Measurements from ENCODE around the gene UNC93A. TPM values are rescaled to one million over a fixed set of nuclear protein-coding genes. Genes with fewer than 3 reads are reported as not detected.
"Not testable (repeated sequence)": the region's sequence is repeated elsewhere in the genome, so short reads cannot be mapped to it uniquely, and the experiment has no call there.

The UNC93A gene
- polyA plus RNA-seq (2013, experiment 1 of 2): not detected
- not detected for polyA plus RNA-seq (2013, experiment 2 of 2)

DNA sequence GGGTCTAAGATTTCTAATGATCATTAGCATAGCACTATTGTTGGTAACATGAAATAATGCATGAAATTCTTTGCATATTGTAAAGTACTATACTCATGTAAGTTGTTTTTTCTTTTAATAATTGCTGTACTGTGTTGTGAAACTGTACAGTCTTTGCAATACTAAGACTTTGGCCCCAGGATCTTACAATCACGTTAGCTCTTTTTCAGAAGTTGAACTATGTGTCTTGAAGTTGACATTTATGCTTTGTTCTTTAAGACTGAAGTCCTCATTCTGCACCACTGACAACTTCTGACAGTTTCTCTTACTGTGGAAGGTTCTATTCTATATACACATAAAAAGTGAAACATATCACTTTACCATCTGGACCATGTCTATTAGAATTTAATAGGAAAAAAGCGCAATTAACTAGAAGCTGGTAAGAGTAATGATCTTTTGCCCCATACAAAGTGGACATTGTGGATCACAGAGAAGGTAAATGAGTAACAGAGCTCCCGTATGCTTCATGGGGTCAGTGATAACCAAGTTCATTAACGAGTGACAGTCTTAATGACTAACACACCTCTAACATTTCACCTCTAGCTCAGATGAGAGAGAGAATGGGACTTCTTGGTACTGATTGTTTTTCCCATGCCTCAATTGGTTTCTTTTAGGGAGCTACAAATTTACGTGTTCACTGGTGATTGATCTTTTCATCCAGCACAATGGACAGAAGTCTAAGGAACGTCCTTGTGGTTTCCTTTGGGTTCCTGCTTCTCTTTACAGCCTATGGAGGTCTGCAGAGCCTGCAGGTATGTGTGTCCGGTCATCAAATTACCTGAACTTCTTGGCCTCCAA lies at the start of gene UNC93A:
TSS of gene UNC93A (plus strand) at position 530 of the 837 bp plus-strand sequence. CDS start at position 705, 175 bp downstream.
- H3K4me1 ChIP-seq (ENCODE audit: control insufficient read depth, insufficient read depth, low read length, poor library complexity, severe bottlenecking): peaks cover 4% of the 10 kb centered on the region
- 97 to 98% methylated on average over 4 to 5 of the region's 7 CpGs for WGBS, 2 experiments (ENCODE audit: insufficient coverage in 2 of 2)
- H3K27ac ChIP-seq (ENCODE audit: low read depth, low read length, severe bottlenecking): no peak within 1 kb of the TSS
- no peak within 1 kb of the TSS for H3K4me3 ChIP-seq (ENCODE audit: extremely low read depth, insufficient read depth, low read length, poor library complexity, severe bottlenecking)
- no peaks in the 10 kb centered on the region for H3K9me3 ChIP-seq (ENCODE audit: control insufficient read depth, low read length)
- no peaks in the 10 kb centered on the region for H3K36me3 ChIP-seq (ENCODE audit: control insufficient read depth, insufficient read depth, low read length)

DNA sequence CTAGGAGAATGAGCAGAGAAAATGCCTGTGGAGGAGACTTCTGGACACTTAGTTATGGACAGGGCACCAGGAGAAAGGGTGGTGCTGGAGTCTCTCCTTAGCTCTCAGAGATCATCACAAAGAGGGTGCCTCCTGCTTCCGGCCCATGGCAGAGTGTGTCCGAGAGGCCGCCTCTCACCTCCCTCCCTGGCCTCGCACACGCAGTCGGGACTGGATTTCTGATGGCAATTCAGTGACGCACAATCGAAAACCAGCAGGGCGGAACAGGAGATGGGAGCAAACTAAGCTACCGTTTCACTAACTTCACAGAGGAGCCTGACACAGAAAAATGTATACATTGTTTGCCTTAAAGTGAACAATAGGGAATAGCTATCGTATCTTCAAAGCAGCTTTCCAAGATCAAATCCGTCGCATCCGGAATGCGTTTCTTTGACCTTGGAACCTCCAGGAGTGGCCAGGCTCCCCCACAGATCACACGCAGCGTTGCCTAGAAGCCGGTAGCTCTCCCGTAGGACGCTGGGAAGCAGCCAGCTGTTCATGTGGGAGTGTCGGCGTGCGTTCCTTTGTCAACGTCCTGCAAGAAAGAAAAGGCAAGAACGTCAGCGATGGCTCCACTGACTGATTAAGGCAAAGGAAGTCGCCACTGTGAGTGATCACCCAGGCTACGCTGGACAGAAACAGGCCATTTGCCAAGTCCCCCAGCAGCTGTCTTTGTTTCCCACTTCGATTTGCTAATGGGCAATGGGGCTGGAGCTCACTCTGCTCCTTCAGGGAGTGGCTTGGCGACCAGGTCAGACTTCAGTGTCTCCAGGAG lies 49.6 kb upstream of the UNC93A start:
- H3K4me3 ChIP-seq (ENCODE audit: extremely low read depth, insufficient read depth, low read length, poor library complexity, severe bottlenecking); H3K4me1 ChIP-seq (ENCODE audit: control insufficient read depth, insufficient read depth, low read length, poor library complexity, severe bottlenecking); H3K36me3 ChIP-seq (ENCODE audit: control insufficient read depth, insufficient read depth, low read length); H3K27ac ChIP-seq (ENCODE audit: low read depth, low read length, severe bottlenecking); H3K9me3 ChIP-seq (ENCODE audit: control insufficient read depth, low read length): not testable (repeated sequence)
- 88 to 100% methylated on average over 1 to 18 of the region's 30 CpGs for WGBS, 2 experiments (ENCODE audit: insufficient coverage in 2 of 2)

DNA sequence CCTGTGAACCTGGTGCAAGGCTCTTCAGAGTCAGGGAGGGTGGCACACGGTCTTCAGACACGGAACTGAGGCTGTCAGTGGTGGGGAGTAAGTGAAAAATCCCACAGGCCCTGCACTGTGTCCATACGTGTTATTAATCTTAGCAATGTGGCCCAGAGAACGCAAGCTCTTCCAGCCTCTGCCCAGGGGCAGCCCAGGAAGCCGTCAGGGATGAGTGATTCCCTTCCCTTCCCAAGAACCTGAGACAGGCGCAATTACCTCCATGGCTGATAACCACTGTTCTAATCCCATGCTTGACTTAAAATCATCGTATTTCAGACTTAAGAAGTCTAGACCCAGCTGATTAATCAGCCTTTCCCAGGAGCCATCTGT lies 49.0 kb upstream of the UNC93A start:
- not testable (repeated sequence) for H3K27ac ChIP-seq (ENCODE audit: low read depth, low read length, severe bottlenecking); H3K4me3 ChIP-seq (ENCODE audit: extremely low read depth, insufficient read depth, low read length, poor library complexity, severe bottlenecking); H3K9me3 ChIP-seq (ENCODE audit: control insufficient read depth, low read length); H3K4me1 ChIP-seq (ENCODE audit: control insufficient read depth, insufficient read depth, low read length, poor library complexity, severe bottlenecking); H3K36me3 ChIP-seq (ENCODE audit: control insufficient read depth, insufficient read depth, low read length)
- 86% methylated on average over 1 of the region's 7 CpGs; no CpG with 5 or more reads in 1 of the 2 experiments for WGBS, 2 experiments (ENCODE audit: insufficient coverage in 2 of 2)

DNA sequence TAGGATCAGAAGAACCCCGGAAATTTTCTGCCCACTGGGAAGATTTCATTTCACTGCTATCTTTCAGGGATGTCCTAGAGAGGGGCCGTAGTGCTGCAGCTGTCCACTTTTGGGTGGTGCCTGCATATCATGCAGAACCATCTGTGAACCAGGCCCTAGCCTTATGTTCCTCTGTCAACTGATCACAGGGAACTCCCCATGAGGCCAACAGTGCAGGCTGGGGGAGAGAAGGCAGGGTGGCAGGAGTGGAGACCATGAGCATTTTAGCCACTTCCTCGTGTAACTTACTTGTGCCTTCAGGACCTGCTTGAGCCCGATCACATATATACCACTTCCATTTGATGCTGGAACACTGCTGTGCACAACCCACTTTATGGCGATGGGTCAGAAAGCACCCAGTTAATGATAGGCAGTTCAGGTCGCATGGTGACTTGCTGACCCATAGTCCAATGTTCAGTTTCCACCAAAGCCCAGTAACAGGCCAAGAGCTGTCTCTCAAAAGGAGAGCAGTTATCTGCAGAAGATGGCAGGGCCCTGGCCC lies 48.5 kb upstream of the UNC93A start:
- H3K36me3 ChIP-seq (ENCODE audit: control insufficient read depth, insufficient read depth, low read length); H3K9me3 ChIP-seq (ENCODE audit: control insufficient read depth, low read length); H3K4me3 ChIP-seq (ENCODE audit: extremely low read depth, insufficient read depth, low read length, poor library complexity, severe bottlenecking); H3K27ac ChIP-seq (ENCODE audit: low read depth, low read length, severe bottlenecking); H3K4me1 ChIP-seq (ENCODE audit: control insufficient read depth, insufficient read depth, low read length, poor library complexity, severe bottlenecking): not testable (repeated sequence)
- 93 to 99% methylated on average over 5 to 6 of the region's 6 CpGs for WGBS, 2 experiments (ENCODE audit: insufficient coverage in 2 of 2)

DNA sequence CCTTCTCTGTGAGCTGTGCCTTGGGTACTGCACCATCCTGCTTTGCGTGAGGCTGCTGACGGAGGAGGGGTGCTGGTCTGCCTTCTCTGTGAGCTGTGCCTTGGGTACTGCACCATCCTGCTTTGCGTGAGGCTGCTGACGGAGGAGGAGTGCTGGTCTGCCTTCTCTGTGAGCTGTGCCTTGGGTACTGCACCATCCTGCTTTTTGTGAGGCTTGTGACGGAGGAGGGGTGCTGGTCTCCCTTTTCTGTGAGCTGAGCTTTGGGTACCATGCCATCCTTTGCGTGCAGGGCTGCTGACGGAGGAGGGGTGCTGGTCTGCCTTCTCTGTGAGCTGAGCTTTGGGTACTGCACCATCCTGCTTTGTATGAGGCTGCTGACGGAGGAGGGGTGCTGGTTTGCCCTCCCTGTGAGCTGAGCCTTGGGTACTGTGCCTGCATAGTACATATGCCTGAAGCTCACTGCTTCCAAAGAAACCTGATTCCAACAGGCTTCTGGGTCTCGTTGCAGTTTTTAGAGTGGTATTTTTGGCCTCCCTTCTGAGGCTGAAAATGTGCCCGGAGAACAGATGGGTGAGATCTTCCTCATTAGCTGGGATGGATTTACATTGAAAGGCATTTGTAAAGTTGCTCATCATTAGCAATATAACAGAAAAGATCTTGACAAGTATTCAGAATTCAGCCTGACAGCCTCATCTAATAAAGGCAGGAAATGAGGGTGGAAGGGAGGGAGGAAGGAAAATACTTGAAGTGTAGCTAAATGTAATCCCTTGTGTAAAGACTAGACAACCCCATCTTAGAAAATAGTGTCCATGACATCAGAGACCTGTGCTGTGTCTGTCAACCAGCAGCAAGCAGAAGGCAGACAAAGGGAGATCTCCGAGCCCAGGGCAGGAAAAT lies 46.8 kb upstream of the UNC93A start:
- no peak overlapping the region for H3K27ac ChIP-seq (ENCODE audit: low read depth, low read length, severe bottlenecking)
- H3K4me1 ChIP-seq (ENCODE audit: control insufficient read depth, insufficient read depth, low read length, poor library complexity, severe bottlenecking): no peaks in the 10 kb centered on the region
- 59 to 68% methylated on average over 6 of the region's 11 CpGs for WGBS, 2 experiments (ENCODE audit: insufficient coverage in 2 of 2)
- H3K36me3 ChIP-seq (ENCODE audit: control insufficient read depth, insufficient read depth, low read length): no peaks in the 10 kb centered on the region
- no peaks in the 10 kb centered on the region for H3K9me3 ChIP-seq (ENCODE audit: control insufficient read depth, low read length)
- no peak overlapping the region for H3K4me3 ChIP-seq (ENCODE audit: extremely low read depth, insufficient read depth, low read length, poor library complexity, severe bottlenecking)

DNA sequence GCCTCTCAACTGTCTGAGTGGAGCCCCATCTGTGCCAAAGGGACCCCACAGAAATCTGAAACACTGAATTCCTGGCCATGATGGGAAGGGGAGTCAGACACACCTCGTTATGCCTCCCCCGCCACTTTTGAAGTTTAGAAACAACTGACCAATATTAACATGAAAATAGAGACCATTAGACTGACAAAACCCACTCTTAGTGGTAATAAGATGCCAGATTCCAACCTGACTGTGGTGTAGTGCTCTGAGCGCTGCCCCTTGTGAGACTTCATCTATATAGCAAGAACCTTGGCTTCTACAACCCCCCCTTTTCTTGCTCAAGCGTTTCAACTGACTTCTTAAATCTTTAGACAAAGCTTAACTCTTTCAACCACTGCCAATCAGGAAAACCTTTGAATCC lies 46.1 kb upstream of the UNC93A start:
- Histone ChIP-seq H3K9me3 (ENCODE audit: control insufficient read depth, low read length) (no peaks in the 10 kb centered on the region), H3K4me3 (ENCODE audit: extremely low read depth, insufficient read depth, low read length, poor library complexity, severe bottlenecking) (no peak overlapping the region), H3K4me1 (ENCODE audit: control insufficient read depth, insufficient read depth, low read length, poor library complexity, severe bottlenecking) (no peaks in the 10 kb centered on the region), H3K27ac (ENCODE audit: low read depth, low read length, severe bottlenecking) (no peak overlapping the region), H3K36me3 (ENCODE audit: control insufficient read depth, insufficient read depth, low read length) (no peaks in the 10 kb centered on the region)
- 44 to 47% methylated on average over 2 to 3 of the region's 4 CpGs for WGBS, 2 experiments (ENCODE audit: insufficient coverage in 2 of 2)

DNA sequence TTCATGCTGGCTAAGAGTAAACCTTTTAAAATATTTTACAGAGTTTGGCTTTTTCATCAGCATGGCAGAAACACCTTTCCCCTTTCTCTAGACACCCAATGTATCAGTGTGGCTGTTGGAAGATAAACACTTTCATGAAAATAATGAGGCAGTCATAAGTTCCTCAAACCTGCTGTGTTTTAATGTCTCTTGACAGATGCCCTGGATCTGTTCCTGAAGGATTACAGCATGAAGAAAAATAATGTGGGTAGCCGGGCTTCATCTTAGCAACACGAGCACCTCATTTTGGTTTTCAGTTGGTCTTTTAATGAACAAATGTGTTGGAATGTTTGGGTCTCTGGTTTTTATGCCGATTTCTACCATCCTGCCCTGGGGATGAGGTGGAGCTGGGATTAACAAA lies 45.5 kb upstream of the UNC93A start:
- Histone ChIP-seq H3K36me3 (ENCODE audit: control insufficient read depth, insufficient read depth, low read length) (no peaks in the 10 kb centered on the region), H3K9me3 (ENCODE audit: control insufficient read depth, low read length) (no peaks in the 10 kb centered on the region), H3K27ac (ENCODE audit: low read depth, low read length, severe bottlenecking) (no peak overlapping the region), H3K4me1 (ENCODE audit: control insufficient read depth, insufficient read depth, low read length, poor library complexity, severe bottlenecking) (no peaks in the 10 kb centered on the region), H3K4me3 (ENCODE audit: extremely low read depth, insufficient read depth, low read length, poor library complexity, severe bottlenecking) (no peak overlapping the region)
- 92 to 100% methylated on average over 2 of the region's 3 CpGs for WGBS, 2 experiments (ENCODE audit: insufficient coverage in 2 of 2)

DNA sequence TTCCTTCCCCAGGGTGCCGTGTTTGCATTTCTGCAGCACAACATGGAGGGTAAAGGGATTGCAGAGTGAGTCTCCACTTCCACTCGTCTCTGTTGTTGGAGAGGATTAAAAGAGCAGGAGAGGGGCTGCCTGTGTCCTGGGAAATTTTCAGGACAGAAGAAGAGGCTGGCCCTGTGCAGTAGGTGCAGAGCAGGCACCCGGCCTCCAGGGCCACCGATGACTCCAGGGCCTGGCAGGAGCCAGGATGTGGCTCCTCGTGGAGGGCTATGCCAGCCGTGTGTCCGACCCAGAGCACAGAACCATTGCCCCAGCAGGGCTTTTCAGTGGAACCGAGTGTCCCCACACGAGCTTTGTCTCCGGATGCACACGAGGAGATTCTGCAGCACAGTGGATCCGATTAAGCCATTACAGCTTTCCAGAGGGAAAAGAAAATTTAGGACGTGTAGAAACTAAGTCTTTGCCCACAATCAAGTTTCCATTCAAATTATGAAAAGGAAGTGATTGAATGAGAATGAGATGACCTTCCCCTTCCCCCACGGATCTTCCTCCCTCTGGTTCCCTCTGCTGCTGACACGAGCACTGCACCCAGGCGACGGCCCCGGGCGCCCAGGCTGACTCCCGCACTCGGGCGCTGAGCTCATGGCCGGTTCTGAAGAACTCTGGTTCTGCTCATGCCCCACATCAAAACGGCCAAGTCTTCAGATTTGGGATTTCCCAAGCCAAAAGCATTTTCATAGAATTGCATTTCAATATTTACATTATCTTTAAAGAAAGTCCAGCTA lies 43.1 kb upstream of the UNC93A start:
- 79% methylated on average over 9 to 17 of the region's 24 CpGs for WGBS, 2 experiments (ENCODE audit: insufficient coverage in 2 of 2)
- Histone ChIP-seq H3K27ac (ENCODE audit: low read depth, low read length, severe bottlenecking) (no peak overlapping the region), H3K4me1 (ENCODE audit: control insufficient read depth, insufficient read depth, low read length, poor library complexity, severe bottlenecking) (no peaks in the 10 kb centered on the region), H3K4me3 (ENCODE audit: extremely low read depth, insufficient read depth, low read length, poor library complexity, severe bottlenecking) (no peak overlapping the region), H3K9me3 (ENCODE audit: control insufficient read depth, low read length) (no peaks in the 10 kb centered on the region), H3K36me3 (ENCODE audit: control insufficient read depth, insufficient read depth, low read length) (no peaks in the 10 kb centered on the region)

DNA sequence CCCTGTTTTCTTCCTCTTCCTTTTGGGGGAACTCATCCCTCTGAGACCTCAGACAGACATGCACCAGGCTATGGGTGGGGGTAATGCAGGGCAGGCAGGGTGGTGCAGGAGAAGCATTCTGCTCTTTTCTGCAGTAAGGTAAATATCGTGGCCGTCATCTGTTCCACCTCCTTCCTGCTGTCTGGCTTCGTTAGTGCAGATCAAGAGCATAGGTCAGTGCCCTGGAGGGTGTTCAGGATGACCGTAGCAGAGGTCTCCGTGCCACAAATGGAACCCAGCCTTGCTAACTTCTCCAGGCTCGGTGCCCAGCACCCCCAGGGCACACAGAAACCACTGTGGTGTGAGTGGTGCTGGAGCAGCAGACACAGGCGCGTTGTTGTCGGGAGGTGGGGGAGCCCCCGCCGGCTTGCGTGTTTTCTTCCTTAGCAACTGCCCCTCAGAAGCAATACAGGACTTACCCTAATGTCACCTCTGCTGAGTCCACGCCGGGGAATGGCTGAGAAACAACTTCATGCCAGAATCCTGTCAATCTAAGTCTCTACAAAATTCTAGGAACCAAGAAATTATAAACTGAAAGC lies 42.1 kb upstream of the UNC93A start:
- not testable (repeated sequence) for H3K9me3 ChIP-seq (ENCODE audit: control insufficient read depth, low read length); H3K4me1 ChIP-seq (ENCODE audit: control insufficient read depth, insufficient read depth, low read length, poor library complexity, severe bottlenecking); H3K36me3 ChIP-seq (ENCODE audit: control insufficient read depth, insufficient read depth, low read length); H3K27ac ChIP-seq (ENCODE audit: low read depth, low read length, severe bottlenecking); H3K4me3 ChIP-seq (ENCODE audit: extremely low read depth, insufficient read depth, low read length, poor library complexity, severe bottlenecking)
- WGBS, 2 experiments (ENCODE audit: insufficient coverage in 2 of 2): 75 to 93% methylated on average over 10 to 12 of the region's 14 CpGs
